ENCODE results near the gene SLC13A4. TPM values are rescaled to one million over a fixed set of nuclear protein-coding genes. Genes with fewer than 3 reads are reported as not detected.
"Not testable (repeated sequence)": the region's sequence is repeated elsewhere in the genome, so short reads cannot be mapped to it uniquely, and the experiment has no call there.

SLC13A4 gene
- polyA plus RNA-seq, 1 donor = 1.8 TPM

DNA sequence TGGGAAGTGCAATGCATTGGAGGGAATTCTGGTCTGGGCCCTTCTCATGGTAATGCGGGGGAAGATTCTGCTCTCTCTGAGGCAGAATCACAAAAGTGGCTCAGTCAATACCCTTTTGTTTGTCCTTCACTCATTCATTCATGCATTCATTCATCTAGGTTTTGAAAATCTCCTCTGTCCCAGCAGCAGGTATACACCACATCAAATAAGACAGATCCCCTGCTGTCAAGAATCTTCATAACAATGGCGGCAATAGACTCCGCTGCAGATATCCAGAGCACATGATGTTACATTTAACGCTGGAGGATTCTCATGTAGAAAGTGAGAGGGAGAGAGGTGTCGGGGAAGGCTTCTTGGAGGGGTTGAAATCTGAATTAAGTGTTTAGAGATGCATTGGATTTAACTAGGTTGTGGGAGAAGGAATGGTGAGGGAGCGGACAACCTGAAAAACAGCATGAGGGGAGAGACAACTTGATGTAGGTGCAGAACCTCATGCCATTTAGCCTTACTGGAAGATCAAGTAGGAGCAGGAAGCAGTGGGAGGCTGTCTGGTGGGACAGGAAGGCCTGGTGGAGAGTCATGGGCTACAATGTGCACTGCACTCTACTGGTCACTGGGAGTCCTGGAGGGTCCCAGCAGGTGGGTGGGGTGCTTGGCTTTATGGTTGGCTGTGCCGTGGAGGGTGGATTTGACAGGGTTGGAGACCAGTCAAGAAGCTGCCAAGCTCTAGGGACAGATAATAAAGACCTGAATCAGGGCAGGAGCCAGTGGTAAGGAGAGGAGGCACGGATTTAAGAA, 25.8 kb upstream of the SLC13A4 start:
- no peak for DNase-seq (ENCODE audit: low read depth)

DNA sequence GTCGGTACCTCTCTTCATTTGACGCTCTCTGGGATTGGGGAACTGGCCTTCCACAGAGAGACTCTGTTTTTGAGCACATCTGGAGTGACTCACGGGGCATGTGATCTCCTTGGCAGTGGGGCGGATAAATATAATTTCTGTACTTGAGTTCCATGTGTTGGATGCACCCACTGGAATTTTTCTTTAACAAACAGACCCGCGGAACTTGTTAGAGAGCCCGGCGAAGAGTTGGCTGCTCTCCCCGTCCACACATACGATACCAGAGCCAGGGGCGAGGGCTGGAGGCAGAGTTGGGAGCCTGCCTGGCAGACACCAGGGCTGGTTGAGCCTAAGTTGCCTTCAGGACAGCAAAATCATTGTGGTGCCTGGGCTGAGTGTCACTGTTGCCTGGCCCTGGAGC, 20.8 kb upstream of the SLC13A4 start, which contains the start of gene FAM180A:
TSS of gene FAM180A (minus strand) at position 44 of the 400 bp plus-strand sequence. CDS start 233 bp downstream, outside the sequence.
- peak; percentile 43 for DNase-seq (ENCODE audit: low read depth)

DNA sequence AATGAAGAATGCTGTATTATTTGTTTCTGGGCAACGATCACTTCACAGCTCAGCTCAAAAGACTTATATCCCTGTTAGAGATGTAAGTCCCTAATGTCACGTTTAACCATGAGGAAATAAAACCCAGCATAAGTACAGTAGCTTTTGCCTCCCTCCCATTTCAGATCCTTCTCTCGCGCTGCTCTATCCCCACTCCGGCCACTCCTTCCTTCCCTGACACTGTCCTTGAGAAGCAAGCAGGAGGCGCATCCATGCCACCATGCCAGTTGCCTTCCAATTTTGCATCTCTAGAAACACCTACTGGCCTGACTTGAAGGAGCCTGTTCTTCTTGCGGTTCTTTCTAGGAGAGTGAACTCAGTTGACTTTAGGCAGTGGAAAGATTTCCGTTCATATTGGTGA, 19.4 kb upstream of the SLC13A4 start:
- DNase-seq (ENCODE audit: low read depth) = no peak

DNA sequence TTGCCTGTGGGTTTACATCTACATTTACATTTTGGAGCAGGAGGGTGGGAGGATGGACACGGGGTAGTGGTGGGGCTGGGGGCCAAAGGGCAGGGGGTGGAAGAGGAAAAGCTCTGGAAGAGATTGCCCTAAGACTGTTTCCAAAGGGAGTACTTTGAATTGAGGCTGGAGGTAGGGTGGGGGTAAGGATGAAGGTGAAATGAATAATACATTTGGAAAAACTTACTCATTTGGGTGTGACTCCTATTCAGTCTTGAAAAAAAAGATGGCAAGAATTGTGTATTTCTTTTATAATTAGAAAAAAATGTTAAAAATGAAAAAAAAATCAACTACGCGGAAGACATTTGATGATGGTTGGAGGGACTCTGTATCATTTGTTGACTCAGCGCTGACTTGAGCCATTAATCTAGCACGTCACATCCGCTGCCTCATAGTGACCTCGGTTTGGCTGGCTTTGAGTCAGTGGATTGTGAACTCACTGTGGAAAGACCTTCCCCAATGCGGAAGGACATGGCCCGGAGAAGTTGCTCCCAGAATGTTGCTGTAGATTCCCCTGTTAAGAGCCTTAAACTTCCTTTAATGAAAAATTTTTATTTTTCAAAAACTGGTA, 17.8 kb upstream of the SLC13A4 start:
- DNase-seq (ENCODE audit: low read depth) = no peak

DNA sequence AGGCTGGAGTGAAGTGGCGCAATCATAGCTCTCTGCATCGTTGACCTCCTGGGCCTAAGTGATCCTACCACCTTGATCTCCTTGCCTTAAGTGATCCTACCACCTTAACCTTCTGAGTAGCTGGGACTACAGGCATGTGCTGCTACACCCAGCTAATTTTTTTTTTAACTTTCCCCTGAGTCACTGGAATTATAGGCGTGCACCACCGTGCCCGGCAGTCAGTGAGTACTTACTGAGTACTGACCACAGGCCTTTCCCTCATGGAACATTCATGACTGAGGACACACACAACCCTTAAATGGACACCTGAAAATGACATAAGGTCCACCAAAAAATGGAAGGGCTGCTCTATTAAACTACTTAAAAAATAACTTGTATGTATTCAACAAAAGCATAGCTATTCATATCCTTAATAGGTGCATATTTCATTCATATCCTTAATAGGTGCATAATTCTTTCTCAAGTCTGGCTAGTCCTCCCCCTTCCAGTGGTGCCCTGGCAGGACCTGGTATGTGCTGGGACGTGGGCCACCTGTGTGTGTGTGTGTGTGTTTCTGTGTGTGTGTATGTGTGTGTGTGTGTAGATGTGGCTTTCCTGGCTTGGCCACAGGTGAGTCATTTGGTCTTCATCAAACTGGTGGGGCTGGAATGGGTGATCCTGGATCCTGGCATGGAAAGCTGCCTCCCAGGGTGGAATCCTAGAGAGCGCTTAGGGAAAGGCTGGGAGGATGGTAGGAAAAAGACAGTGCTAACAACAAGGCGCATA, 17.1 kb upstream of the SLC13A4 start:
- DNase-seq (ENCODE audit: low read depth) = no peak

DNA sequence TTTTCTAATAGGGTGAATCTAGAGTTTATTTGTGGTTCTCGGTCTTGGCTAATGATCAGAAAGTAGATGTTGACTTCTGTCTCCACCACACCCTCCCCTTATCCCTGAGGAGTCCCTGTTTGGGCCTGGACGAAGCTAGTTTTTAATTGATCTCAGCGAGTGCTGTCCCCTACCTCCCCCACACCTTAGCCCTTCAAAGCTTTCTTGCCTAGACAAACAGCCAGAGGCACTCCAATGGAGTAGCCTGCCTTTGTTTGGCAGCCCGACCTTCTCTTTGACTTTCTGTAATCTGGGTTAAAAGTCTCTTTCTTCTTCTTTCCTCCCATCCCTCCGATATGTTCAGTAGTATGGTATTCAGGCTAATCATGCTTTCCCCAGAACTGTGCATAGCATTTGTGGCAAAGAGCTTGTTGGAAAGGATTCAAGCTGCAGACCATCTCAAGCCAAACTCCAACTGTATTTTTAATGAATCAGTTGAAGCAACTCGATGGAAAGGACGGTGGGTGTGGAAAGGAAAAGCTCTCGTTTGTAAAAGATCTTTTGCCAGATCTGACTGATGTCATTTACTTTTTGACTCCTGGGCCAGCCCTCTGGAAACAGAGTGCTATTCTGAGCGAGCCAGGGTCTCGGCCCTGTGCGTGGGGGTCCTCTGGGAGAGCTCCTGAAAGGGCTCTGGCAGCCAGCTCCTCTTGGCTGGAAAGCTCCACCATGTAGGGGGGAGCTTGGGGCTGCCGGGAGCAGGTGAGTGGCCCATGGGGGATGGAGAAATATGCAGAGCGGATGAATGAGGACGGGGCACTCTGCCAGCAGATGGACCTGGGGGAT, 16.1 kb upstream of the SLC13A4 start:
- peak; percentile 29 for DNase-seq (ENCODE audit: low read depth)

DNA sequence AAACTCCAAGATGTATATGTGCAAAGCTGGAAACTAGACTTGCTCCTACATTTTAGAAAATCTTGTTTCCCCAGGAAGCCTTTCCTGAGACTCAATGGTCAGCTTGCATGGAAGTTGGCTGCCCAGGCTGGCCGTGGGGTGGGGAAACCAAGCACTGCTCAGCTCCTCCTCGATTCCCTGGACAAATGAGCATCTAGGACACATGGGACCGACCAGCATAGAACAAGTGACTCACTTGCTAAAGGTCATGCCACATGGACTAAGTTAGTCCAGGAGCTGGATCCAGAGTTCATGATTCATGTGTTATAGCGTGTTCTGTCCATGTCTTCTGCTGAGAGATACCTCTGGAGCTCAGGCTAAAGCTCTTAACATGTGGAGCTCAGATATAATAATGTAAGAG, 14.4 kb upstream of the SLC13A4 start:
- DNase-seq (ENCODE audit: low read depth) = no peak

DNA sequence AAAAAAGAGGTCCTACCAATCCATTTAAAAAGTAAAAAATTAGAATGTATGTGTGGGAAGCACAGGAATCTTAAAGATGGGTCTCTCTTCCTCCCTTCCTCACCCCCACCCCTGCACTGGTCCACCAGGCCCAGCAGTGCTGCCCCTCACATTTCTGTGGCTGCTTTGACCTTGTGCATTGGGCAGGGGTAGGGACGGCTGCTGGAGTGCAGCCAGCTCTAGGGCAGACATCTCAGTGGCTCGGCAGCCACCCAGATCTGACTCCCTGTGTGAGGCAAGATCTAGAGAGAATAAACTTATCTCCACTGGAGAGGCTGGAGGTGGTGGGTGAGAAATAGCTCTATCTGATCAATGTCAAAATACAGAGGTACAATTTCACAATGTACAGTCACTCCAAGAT, 13.9 kb upstream of the SLC13A4 start:
- DNase-seq (ENCODE audit: low read depth) = no peak

DNA sequence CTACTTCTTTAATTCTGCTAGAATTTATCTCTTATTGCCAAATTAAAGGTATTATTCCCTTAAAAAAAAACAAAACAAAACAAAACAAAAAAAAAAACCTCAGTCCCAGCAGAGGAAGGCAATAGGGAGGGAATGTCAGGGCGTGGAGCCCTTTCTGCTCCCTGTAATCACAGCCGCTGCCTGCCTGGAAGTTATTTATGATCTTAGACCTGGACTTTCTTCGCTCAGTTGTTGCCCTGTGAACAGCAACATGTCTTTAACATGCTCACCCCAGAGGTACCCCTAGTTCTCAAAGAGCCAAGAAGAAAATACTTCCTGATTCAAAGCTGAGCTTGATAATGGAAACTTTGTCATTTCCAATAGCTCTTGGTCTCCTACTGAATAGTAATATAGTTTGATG, 12.9 kb upstream of the SLC13A4 start:
- DNase-seq (ENCODE audit: low read depth) = no peak

DNA sequence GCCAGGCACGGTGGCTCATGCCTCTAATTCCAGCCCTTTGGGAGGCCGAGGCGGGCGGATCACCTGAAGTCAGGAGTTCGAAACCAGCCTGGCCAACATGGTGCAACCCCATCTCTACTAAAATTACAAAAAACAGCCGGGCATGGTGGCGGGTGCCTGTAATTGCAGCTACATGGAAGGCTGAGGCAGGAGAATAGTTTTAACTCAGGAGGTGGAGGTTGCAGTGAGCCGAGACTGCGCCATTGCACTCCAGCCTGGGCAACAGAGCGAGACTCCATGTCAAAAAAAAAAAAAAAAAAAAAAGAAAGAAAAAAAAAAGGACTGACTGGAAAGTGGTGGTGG, 9.3 kb upstream of the SLC13A4 start:
- not testable (repeated sequence) for DNase-seq (ENCODE audit: low read depth)

DNA sequence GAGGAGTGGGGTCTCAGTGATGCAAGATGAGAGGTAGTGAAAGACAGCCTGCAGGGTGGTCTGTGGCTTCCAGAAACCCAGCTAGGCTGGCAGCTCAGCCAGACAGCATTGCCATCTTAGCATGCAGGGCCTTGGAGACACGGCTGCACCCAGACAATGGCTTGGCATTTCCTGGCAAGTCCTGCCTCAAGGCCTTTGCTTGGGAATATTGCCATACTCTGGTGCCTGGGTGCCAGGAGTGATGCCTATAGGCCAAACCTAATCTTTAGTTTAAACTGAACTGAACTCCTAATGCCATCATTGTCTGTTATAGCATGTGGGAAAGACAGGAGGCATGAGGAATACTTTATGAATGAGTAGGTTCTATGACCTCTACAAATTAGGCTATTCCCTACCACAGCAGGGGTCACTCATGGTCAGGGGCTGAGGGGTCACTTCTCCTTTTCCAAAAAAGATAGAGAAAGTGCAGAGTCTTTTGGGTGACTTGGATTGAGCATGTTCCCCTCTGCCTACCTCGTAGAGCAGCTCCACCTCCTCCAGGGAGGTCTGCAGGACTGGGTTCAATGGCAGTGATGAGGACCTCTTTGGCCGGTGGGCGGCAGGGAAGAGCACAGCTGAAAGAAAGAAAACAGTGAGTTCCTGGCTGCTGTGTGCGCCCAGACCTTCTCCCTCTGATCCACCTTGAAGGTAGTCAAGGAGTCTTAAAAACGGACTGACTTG, 8.8 kb upstream of the SLC13A4 start:
- no peak for DNase-seq (ENCODE audit: low read depth)

DNA sequence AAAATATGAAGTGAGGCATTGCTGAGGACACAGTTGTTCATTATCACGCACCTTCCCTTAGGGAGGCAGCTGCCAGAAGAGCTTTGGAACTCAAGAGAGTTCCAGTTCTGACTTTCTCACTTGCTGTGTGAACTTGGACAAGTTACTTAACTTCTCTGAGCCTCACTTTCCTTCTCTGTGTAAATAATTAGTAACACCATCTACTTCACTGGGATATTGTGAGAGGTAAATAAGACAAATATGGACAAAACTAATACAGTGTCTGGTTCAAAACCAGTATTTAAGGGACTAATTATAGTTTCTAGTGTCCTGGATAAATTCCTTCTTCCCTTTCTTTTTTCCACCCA, 6.3 kb upstream of the SLC13A4 start:
- no peak for DNase-seq (ENCODE audit: low read depth)

DNA sequence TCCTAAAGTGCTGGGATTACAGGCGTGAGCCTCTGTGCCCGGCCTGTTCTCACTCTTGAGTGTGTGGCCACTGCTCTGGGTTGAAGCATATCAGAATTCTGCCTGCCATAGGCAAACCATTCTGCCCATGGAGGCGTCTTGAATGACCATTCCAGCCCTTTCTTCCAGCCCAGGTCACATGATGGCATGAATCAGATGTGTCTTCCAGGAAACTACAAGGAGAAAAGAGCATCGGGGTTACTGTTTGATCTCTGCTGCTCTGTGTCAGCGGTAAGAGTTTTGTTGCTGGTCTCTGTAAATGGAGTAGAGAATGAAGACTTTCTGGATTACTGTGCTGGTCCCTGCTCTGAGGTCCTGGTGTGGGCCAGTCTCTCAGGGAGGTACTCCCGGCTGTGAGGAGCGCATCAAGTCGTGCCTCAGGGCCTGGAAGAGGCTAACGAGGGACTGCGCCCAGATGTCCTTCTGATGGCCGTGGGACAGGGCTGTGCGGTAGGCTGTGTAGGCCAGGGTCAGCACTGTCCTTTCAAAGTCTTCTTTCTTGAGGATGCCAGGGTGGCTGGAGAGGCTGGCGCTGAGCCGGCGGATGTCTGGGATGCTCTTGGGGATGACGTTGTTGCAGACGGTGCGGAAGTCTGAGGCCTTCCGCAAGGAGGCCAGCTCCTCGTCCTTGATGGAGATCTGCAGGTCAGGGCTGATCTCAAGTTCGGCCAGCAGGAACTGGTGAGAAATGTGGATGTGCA, 5.8 kb upstream of the SLC13A4 start:
- DNase-seq (ENCODE audit: low read depth) = no peak

DNA sequence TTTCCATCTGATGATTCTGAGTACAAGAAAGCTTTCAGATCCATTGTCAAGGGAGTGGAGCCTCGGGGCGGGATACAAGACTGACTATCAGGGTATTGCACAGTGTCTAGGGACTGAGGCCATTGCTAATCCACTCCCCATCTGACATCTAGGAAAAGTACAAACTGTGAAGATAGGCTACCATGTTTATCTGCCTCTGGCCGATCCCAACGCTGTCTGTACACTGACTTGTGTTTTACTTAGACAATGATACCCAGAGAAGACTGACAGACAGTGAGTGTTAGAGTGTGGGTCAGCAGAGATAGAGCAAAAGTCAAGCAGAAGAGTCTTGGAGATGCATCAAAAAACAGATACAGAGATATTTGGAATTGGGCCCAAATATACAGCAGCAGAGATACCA, 3.1 kb upstream of the SLC13A4 start:
- DNase-seq (ENCODE audit: low read depth) = no peak

DNA sequence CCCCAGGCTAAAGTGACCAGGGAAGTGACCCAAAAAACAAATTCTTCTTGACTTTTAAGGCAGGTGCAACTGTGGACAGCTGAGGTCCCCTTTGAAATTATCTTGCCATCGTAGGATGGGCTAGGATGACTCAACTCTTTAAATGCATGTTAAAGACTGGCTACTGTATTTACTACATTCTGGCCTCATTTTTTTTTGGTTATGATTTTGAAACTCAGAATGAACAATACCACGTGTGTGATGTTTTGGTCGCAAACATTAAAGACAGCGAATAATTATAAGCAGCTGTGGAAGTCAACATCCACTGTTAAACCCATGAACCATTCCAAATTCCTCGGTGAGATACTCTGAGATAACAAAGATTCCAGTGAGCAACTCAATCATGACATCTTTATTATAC, 1.2 kb upstream of the SLC13A4 start:
- no peak for DNase-seq (ENCODE audit: low read depth)

DNA sequence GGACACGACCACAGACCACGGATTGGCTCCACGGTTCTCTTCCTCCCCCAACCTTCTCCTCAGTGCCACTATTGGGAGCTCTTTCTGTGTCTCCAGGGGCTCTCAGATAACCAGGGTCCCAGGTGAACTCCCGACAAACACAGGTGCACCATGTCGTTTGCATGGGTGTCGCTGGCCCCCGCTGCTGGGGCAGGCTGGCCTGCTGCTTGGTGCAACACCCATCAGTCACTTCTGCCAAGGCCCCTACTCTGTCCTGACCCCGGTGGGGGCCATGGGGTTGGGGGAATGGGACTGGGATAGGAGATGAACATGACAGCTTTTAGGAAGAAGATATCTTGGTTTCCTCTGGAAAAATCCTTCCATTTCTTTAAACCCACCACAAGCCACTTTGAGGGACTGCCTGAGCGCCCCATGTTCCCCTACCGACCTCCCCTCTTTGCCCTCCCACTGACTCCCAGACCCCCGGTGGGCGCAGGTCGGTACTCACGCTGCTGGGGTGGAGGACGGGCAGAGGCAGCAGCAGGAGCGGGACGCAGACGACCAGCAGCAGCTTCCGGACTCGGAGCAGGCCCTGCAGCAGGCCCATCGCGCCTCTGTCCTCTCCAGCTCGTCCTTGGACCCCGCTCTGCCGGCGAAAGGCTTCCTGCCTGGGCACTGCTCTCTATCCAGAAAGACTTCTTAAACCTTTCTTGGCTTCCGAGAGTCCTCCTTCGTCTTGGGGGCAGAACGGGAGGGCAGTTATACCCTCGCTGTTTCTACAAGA, 894 bp downstream of the SLC13A4 start:
- no peak for DNase-seq (ENCODE audit: low read depth)

DNA sequence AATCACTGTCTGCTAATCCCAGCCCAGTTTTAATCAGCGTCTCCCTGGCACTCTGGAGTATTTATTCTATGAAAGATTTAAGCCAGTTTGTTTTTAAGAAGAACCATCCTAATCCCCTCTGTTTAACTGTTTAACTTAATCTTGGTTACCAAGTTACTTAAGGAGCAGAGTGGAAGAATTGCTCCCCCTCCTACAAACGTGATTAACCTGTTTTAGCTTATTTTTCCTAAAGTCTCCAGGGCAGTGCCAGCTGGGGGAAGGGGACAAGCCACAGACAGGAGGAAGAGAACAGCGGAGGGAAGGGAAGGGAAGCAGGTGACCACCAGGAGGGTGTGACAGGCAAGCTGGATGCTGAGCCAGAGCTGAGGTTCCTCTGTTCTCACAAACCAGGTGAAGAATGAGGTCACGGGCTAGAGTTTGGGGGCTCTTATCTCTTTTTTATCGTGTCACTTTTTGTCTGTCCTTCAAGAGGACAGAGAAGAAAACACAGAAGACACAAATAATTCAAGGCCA, 1.7 kb downstream of the SLC13A4 start:
- DNase-seq (ENCODE audit: low read depth) = no peak

DNA sequence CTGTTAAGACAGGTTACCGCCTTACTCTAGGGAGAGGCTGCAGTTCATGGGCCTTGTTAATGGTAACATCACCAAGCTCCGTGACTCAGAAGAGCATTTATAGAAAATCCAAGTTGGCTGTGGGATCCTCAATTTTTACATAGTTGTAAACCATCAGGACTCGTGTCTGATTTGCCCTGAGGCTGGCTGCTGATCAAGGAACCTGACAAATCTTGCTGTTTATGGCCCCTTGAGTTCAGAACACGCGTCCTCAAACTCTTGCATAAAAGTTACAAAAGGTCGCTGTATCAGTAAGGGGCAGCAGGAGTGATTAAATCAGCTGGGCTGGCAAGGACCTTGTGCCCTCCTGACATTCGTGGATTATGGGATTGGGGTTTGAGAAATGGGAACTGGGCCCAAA, 4.6 kb downstream of the SLC13A4 start:
- no peak for DNase-seq (ENCODE audit: low read depth)

DNA sequence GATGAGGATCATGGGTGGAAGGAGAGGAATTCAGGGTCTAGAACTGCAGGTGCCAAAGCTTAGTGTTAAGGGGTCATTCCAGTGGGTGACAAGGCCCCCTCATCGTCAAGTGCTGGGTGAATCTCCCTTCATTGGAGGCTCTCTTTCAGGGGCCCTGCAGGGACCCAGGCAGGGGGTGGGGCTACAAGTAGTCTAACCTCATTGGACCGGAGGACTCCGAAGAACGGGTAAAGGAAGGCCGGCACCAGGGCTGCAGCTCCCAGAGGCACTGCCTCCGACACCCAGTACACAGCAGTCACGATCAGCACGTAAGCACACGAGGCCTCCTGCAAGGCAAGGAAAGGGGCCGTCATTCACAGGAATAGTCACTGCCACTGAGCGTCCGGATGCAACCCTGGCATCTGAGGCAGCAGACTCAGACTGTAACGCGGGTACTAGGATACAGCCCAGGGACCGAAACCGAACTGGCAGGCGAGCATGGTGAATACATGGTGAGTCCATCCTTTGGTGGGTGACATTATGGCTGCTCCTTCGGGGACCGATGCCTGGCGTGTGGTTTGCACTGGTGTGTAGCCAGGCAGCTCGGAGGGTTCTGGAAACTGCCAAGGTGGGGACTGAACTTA, 6.7 kb downstream of the SLC13A4 start:
- no peak for DNase-seq (ENCODE audit: low read depth)

Measured in forelimb muscle (tissue), 1 donor.